ENCODE measurements around the gene SPON2.

SPON2 gene

GRCh38 chr4:1153567-1154090 is 18.8 kb downstream of the SPON2 start:
- TF ChIP-seq CTCF (IDR thresholded peaks at IDR 0.05) = no peak

GRCh38 chr4:1152290-1152689 is 20.1 kb downstream of the SPON2 start:
- no peak for TF ChIP-seq CTCF (IDR thresholded peaks at IDR 0.05)

- no peak for TF ChIP-seq CTCF (IDR thresholded peaks at IDR 0.05)
Measured at GRCh38 chr4:1151541-1151940, 20.8 kb downstream of the SPON2 start.

- TF ChIP-seq CTCF (IDR thresholded peaks at IDR 0.05) = no peak
Measured at GRCh38 chr4:1150875-1151274, 21.5 kb downstream of the SPON2 start.

- TF ChIP-seq CTCF (IDR thresholded peaks at IDR 0.05) = no peak
Measured at GRCh38 chr4:1139860-1140259, 32.5 kb downstream of the SPON2 start.

- TF ChIP-seq CTCF (IDR thresholded peaks at IDR 0.05) = no peak
Measured at GRCh38 chr4:1137850-1138249, 34.5 kb downstream of the SPON2 start.

GRCh38 chr4:1137063-1137776 is 35.2 kb downstream of the SPON2 start:
- TF ChIP-seq CTCF (IDR thresholded peaks at IDR 0.05) = no peak
